Measurements from ENCODE around the gene TXN.

- no peak for TF ChIP-seq CTCF (IDR thresholded peaks at IDR 0.05; ENCODE audit: insufficient read depth, low read length, poor library complexity, severe bottlenecking)
- no peak for TF ChIP-seq EZH2phosphoT487 (conservative IDR thresholded peaks at IDR 0.05; ENCODE audit: low read length)
Measured at GRCh38 chr9:110276781-110277180, 20.5 kb upstream of the TXN start.

Data from SU-DHL-6 (cell line).